PC-3 (cell line): Measurements from ENCODE around the gene LRRC8B. TPM values are rescaled to one million over a fixed set of nuclear protein-coding genes. Genes with fewer than 3 reads are reported as not detected.

Source experiments
- ATAC-seq: fragments of 200-7000 bp; cut with Tn5 transposase; 2 replicates; pipeline ENCODE4 v1.9.1; 2020; ENCODE audit warnings: mild to moderate bottlenecking, moderate library complexity
- BruUV-seq: library from RNA; stranded (reverse); fragments of 400-500 nt; replicated peaks from 2 replicates; lab custom pipeline; 2021; lab: Mats Ljungman, UMichigan
- CTCF ChIA-PET: fragments of 300-600 bp; sonication (Branson Sonifier 250); formaldehyde crosslinking; loops from one replicate; lab custom pipeline; 2022; ENCODE audit warnings: antibody characterized with exemption; lab: Charles Lee
- POLR2A ChIA-PET: fragments of 300-600 bp; sonication (Branson Sonifier 250); formaldehyde crosslinking; loops from one replicate; lab custom pipeline; 2022; ENCODE audit warnings: antibody characterized with exemption; ENCODE audit not compliant: unreplicated experiment; lab: Charles Lee
- DNase-seq: peaks from one replicate; pipeline ENCODE4 v3.0.0-alpha.2; 2015
- H2AFZ ChIP-seq: fragments of 300-600 bp; sonication (generic); 2 replicates; pipeline ENCODE4 v1.6.0; 2016; ENCODE audit warnings: antibody characterized with exemption, low read length
- H3F3A ChIP-seq: fragments of 300-600 bp; sonication (generic); one replicate; pipeline ENCODE4 v1.6.0; 2017; ENCODE audit warnings: antibody characterized with exemption, low read length, control low read depth, mild to moderate bottlenecking; ENCODE audit not compliant: unreplicated experiment
- H3K27ac ChIP-seq: fragments of 300-600 bp; sonication (generic); 2 replicates; pipeline ENCODE4 v1.5.1; 2016; ENCODE audit warnings: mild to moderate bottlenecking, low read length
- H3K27me3 ChIP-seq: fragments of 300-600 bp; sonication (generic); 2 replicates; pipeline ENCODE4 v1.6.1; 2016; ENCODE audit warnings: low read length, mixed read lengths
- H3K36me3 ChIP-seq: fragments of 300-600 bp; sonication (generic); 2 replicates; pipeline ENCODE4 v1.6.1; 2016; ENCODE audit warnings: low read depth, mixed run types, low read length, mixed read lengths
- H3K4me1 ChIP-seq: fragments of 300-600 bp; sonication (generic); 2 replicates; pipeline ENCODE4 v1.5.1; 2016; ENCODE audit warnings: low read length; ENCODE audit not compliant: insufficient read depth
- H3K4me2 ChIP-seq: fragments of 300-600 bp; sonication (generic); 2 replicates; pipeline ENCODE4 v1.6.0; 2016; ENCODE audit warnings: low read length
- H3K4me3 ChIP-seq: fragments of 300-600 bp; sonication (generic); 2 replicates; pipeline ENCODE4 v1.5.1; 2016; ENCODE audit warnings: mild to moderate bottlenecking, low read length, mixed read lengths
- H3K79me2 ChIP-seq: fragments of 300-600 bp; sonication (generic); 2 replicates; pipeline ENCODE4 v1.6.1; 2017; ENCODE audit warnings: low read length, mixed read lengths
- H3K9ac ChIP-seq: fragments of 300-600 bp; sonication (generic); 2 replicates; pipeline ENCODE4 v1.6.0; 2016; ENCODE audit warnings: mild to moderate bottlenecking, low read length
- H3K9me2 ChIP-seq: fragments of 300-600 bp; sonication (generic); replicated peaks from 2 replicates; pipeline ENCODE4 v1.6.1; 2016; ENCODE audit warnings: mixed run types, low read length, mixed read lengths
- H3K9me3 ChIP-seq: fragments of 300-600 bp; sonication (generic); 2 replicates; pipeline ENCODE4 v1.6.1; 2016; ENCODE audit warnings: low read length, mixed read lengths
- H4K20me1 ChIP-seq: fragments of 300-600 bp; sonication (generic); 2 replicates; pipeline ENCODE4 v1.6.1; 2016; ENCODE audit warnings: low read length, mixed read lengths
- CTCF ChIP-seq: fragments of 300-600 bp; sonication (generic); conservative IDR thresholded peaks from 2 replicates; pipeline ENCODE4 v1.5.1; 2017; ENCODE audit warnings: antibody characterized with exemption, low read depth, mild to moderate bottlenecking, low read length
- EZH2 ChIP-seq: fragments of 300-600 bp; sonication (generic); IDR thresholded peaks from one replicate; pipeline ENCODE4 v1.6.1; 2017; ENCODE audit warnings: antibody characterized with exemption, mild to moderate bottlenecking, low read length; ENCODE audit not compliant: unreplicated experiment
- EZH2phosphoT487 ChIP-seq: fragments of 300-600 bp; sonication (generic); IDR thresholded peaks from 2 replicates; pipeline ENCODE4 v1.6.1; 2018; ENCODE audit warnings: mild to moderate bottlenecking, antibody characterized with exemption, low read length, borderline replicate concordance
- intact Hi-C: fragments of 100-400 bp; cut with micrococcal nuclease; formaldehyde crosslinking; loops from 2 replicates; pipeline ENCODE4 v1.9.0; 2023
- total RNA-seq: library from RNA; depleted of rRNA; stranded (reverse); fragments of >200 nt; gene quantifications from 2 replicates; pipeline ENCODE4 v1.2.3, GENCODE V29; 2014

LRRC8B gene
- total RNA-seq, 1 experiment from 2014 or later = 8.4 TPM

- no TSS peak for BruUV-seq
- DNase-seq (no peak), ATAC-seq (peak; percentile 64; the same call in 1 of the 2 replicates)
- ChIA-PET POLR2A (no interaction called here), CTCF (no interaction called here)
- peak overlapping the region; percentile 36; the same call in 1 of the 2 replicates for H3K4me2 ChIP-seq
- H3K36me3 ChIP-seq = peaks cover 10% of the 10 kb centered on the region
- H3K4me3 ChIP-seq = no peak overlapping the region
- H3F3A ChIP-seq = no peaks in the 10 kb centered on the region
- TF ChIP-seq EZH2 (no peak), EZH2phosphoT487 (no peak), CTCF (no peak)
- H3K4me1 ChIP-seq = peaks cover 18% of the 10 kb centered on the region
- H3K9me3 ChIP-seq = no peaks in the 10 kb centered on the region
- no peak overlapping the region for H3K9ac ChIP-seq
- intact Hi-C loops = no loop called here
- H3K27me3 ChIP-seq = no peaks in the 10 kb centered on the region
- no peak overlapping the region for H2AFZ ChIP-seq
- H3K27ac ChIP-seq = peak overlapping the region; percentile 7
- peaks cover 10% of the 10 kb centered on the region for H3K79me2 ChIP-seq
- no peaks in the 10 kb centered on the region for H3K9me2 ChIP-seq
- peaks cover 7% of the 10 kb centered on the region for H4K20me1 ChIP-seq
Observed at GRCh38 chr1:89552471-89553081, 27.9 kb downstream of the LRRC8B start.

- CTCF ChIA-PET = no interaction called here
- no peak for TF ChIP-seq EZH2phosphoT487
- no peak for TF ChIP-seq CTCF
- peaks cover 10% of the 10 kb centered on the region for H3K36me3 ChIP-seq
- no peaks in the 10 kb centered on the region for H3F3A ChIP-seq
- H3K9me3 ChIP-seq = no peaks in the 10 kb centered on the region
- H2AFZ ChIP-seq = no peak overlapping the region
- no peak overlapping the region for H3K27ac ChIP-seq
- H3K9ac ChIP-seq = no peak overlapping the region
- H3K27me3 ChIP-seq = no peaks in the 10 kb centered on the region
- no peaks in the 10 kb centered on the region for H3K9me2 ChIP-seq
- intact Hi-C loops = no loop called here
- POLR2A ChIA-PET = no interaction called here
- DNase-seq (no peak), ATAC-seq (no peak)
- no TSS peak for BruUV-seq
- no peak overlapping the region for H3K4me3 ChIP-seq
- peak overlapping the region; percentile 36; the same call in 1 of the 2 replicates for H3K4me2 ChIP-seq
- peaks cover 8% of the 10 kb centered on the region for H3K79me2 ChIP-seq
- H4K20me1 ChIP-seq = peaks cover 5% of the 10 kb centered on the region
- H3K4me1 ChIP-seq = peaks cover 19% of the 10 kb centered on the region
Observed at GRCh38 chr1:89553157-89553556, 28.5 kb downstream of the LRRC8B start.

- Histone ChIP-seq H3K9me2 (no peaks in the 10 kb centered on the region), H3K4me3 (no peak overlapping the region), H3K9me3 (no peaks in the 10 kb centered on the region), H3K27me3 (no peaks in the 10 kb centered on the region), H3K9ac (no peak overlapping the region), H3K4me2 (no peak overlapping the region), H3F3A (no peaks in the 10 kb centered on the region), H3K79me2 (no peaks in the 10 kb centered on the region; the same call in 1 of the 2 replicates), H3K36me3 (peaks cover 16% of the 10 kb centered on the region), H3K27ac (no peak overlapping the region), H3K4me1 (peaks cover 17% of the 10 kb centered on the region), H4K20me1 (no peaks in the 10 kb centered on the region), H2AFZ (no peak overlapping the region)
- ATAC-seq (no peak), DNase-seq (no peak)
- no TSS peak for BruUV-seq
- TF ChIP-seq EZH2 = no peak
- TF ChIP-seq EZH2phosphoT487 = no peak
- no peak for TF ChIP-seq CTCF
- POLR2A ChIA-PET = no interaction called here
- intact Hi-C loops = no loop called here
- CTCF ChIA-PET = no interaction called here
Observed at GRCh38 chr1:89555550-89555949, 30.9 kb downstream of the LRRC8B start.
